ENCODE measurements around the gene DDN. TPM values are rescaled to one million over a fixed set of nuclear protein-coding genes. Genes with fewer than 3 reads are reported as not detected.

Gene DDN
- total and polyA plus RNA-seq, 2 donors (not counting 1 experiment from before 2014, with no cell fraction given), result 0.10 to 0.75 TPM

- DNase-seq (no peak), ATAC-seq (ENCODE audit: low read depth) (no peak)
- Histone ChIP-seq H3K9ac (ENCODE audit: low read length) (no peak overlapping the region), H2AFZ (ENCODE audit: insufficient read depth, low read depth, low read length, poor library complexity, severe bottlenecking) (no peak overlapping the region), H3K27ac (ENCODE audit: low read length in 2 of 2) (no peak overlapping the region), H3K9me3 (ENCODE audit: control extremely low read depth in 1 of 3, control insufficient read depth in 2 of 3, insufficient read depth in 1 of 3, low read length in 2 of 3) (no peaks in the 10 kb centered on the region), H3K36me3 (replicated peaks in 1 of 2; ENCODE audit: control extremely low read depth in 1 of 2, control insufficient read depth in 1 of 2, extremely low read depth in 1 of 2, insufficient read depth in 2 of 2, low read length in 1 of 2) (peaks cover 2 to 55% of the 10 kb centered on the region in 2 experiments), H4K20me1 (ENCODE audit: control insufficient read depth, insufficient read depth, low read length, poor library complexity, severe bottlenecking) (peaks cover 19% of the 10 kb centered on the region), H3K79me2 (ENCODE audit: control insufficient read depth, insufficient read depth, low read length) (peaks cover 3% of the 10 kb centered on the region), H3K4me1 (ENCODE audit: control insufficient read depth in 2 of 2, insufficient read depth in 2 of 2, low read length in 2 of 2) (no peaks in the 10 kb centered on the region), H3K4me3 (ENCODE audit: control extremely low read depth in 1 of 5, extremely low read depth in 1 of 5, insufficient read depth in 1 of 5, low read depth in 2 of 5, low read length in 4 of 5) (no peak overlapping the region), H3K27me3 (replicated peaks in 1 of 4; ENCODE audit: control extremely low read depth in 1 of 4, control insufficient read depth in 3 of 4, insufficient read depth in 4 of 4, low read length in 3 of 4) (no peaks in the 10 kb centered on the region), H3K4me2 (replicated peaks; ENCODE audit: low read depth, low read length, poor library complexity, severe bottlenecking) (no peak overlapping the region)
- TF ChIP-seq EZH2 (IDR thresholded peaks at IDR 0.05; ENCODE audit: borderline replicate concordance, insufficient read depth, low read depth, low read length, poor library complexity, severe bottlenecking), result no peak
- TF ChIP-seq CTCF (IDR thresholded peaks at IDR 0.05), result no peak
- intact Hi-C loops (cut with micrococcal nuclease), result no loop called here
- WGBS (ENCODE audit: insufficient coverage), result 80% methylated on average over 1 of the region's 1 CpG
- Mint-ChIP-seq H3K27me3 (no peaks in the 10 kb centered on the region), H3K4me3 (no peak overlapping the region), H3K9me3 (ENCODE audit: insufficient read depth) (no peaks in the 10 kb centered on the region), H3K27ac (no peak overlapping the region), H3K4me1 (no peaks in the 10 kb centered on the region)
- ChIA-PET POLR2A (no interaction called here), CTCF (interaction anchor here (0.7 to 1.0 kb wide), 2 partner anchors 21 to 119 kb away, joined by 3 to 6 read pairs; no protein-coding TSS in a partner anchor)
Measured at GRCh38 chr12:49008943-49009342, 9.8 kb upstream of the DDN start.

GRCh38 chr12:49000346-49000745, 1.2 kb upstream of the DDN start:
- peaks cover 39% of the 10 kb centered on the region for H3K4me1 Mint-ChIP-seq
- peaks cover 33 to 40% of the 10 kb centered on the region in 2 donors for H3K4me1 ChIP-seq (ENCODE audit: control insufficient read depth in 2 of 2, insufficient read depth in 2 of 2, low read length in 2 of 2)
- WGBS (ENCODE audit: insufficient coverage), result no CpG with 5 or more reads among the region's 2 CpGs
- no peak overlapping the region for H3K27ac ChIP-seq (ENCODE audit: low read length in 2 of 2)
- ChIA-PET POLR2A (interaction anchor here (0.6 to 1.9 kb wide), 3 partner anchors 16 to 110 kb away, joined by 3 to 6 read pairs (median 4); no protein-coding TSS in a partner anchor), CTCF (interaction anchor here (1.1 to 6.7 kb wide), 3 partner anchors 15 to 235 kb away, joined by 3 to 61 read pairs (median 3); partner anchors contain the start of gene PRKAG1)
- TF ChIP-seq CTCF (IDR thresholded peaks at IDR 0.05) (no peak), EZH2 (IDR thresholded peaks at IDR 0.05; ENCODE audit: borderline replicate concordance, insufficient read depth, low read depth, low read length, poor library complexity, severe bottlenecking) (no peak)
- peaks cover 14% of the 10 kb centered on the region for H4K20me1 ChIP-seq (ENCODE audit: control insufficient read depth, insufficient read depth, low read length, poor library complexity, severe bottlenecking)
- H3K36me3 ChIP-seq (replicated peaks in 1 of 2; ENCODE audit: control extremely low read depth in 1 of 2, control insufficient read depth in 1 of 2, extremely low read depth in 1 of 2, insufficient read depth in 2 of 2, low read length in 1 of 2), result peaks cover 0 to 38% of the 10 kb centered on the region in 2 experiments
- no peaks in the 10 kb centered on the region for H3K9me3 Mint-ChIP-seq (ENCODE audit: insufficient read depth)
- H3K4me3 Mint-ChIP-seq, result peak overlapping the region; percentile 89
- no peak overlapping the region for H2AFZ ChIP-seq (ENCODE audit: insufficient read depth, low read depth, low read length, poor library complexity, severe bottlenecking)
- ATAC-seq (ENCODE audit: low read depth) (no peak), DNase-seq (no peak)
- no peak overlapping the region for H3K4me2 ChIP-seq (replicated peaks; ENCODE audit: low read depth, low read length, poor library complexity, severe bottlenecking)
- peaks cover 0 to 52% (median 14%) of the 10 kb centered on the region in 4 experiments for H3K27me3 ChIP-seq (replicated peaks in 1 of 4; ENCODE audit: control extremely low read depth in 1 of 4, control insufficient read depth in 3 of 4, insufficient read depth in 4 of 4, low read length in 3 of 4)
- intact Hi-C loops (cut with micrococcal nuclease), result no loop called here
- H3K27ac Mint-ChIP-seq, result no peak overlapping the region
- peaks cover 21% of the 10 kb centered on the region for H3K27me3 Mint-ChIP-seq
- no peaks in the 10 kb centered on the region for H3K79me2 ChIP-seq (ENCODE audit: control insufficient read depth, insufficient read depth, low read length)
- H3K4me3 ChIP-seq (ENCODE audit: control extremely low read depth in 1 of 5, extremely low read depth in 1 of 5, insufficient read depth in 1 of 5, low read depth in 2 of 5, low read length in 4 of 5), result no peak overlapping the region
- H3K9ac ChIP-seq (ENCODE audit: low read length), result no peak overlapping the region
- H3K9me3 ChIP-seq (ENCODE audit: control extremely low read depth in 1 of 3, control insufficient read depth in 2 of 3, insufficient read depth in 1 of 3, low read length in 2 of 3), result peaks cover 0 to 4% (median 0%) of the 10 kb centered on the region in 3 donors

Measured in B cell (primary cell).